HG03378 (cell line): ENCODE results near the gene MTM1.
A peak's percentile ranks its signal among the peaks of the same experiment; 100 is the strongest.

Source experiments
- ATAC-seq: cut with Tn5 transposase; IDR thresholded peaks from one replicate; pipeline ENCODE4 v1.9.1; 2021; ENCODE audit warnings: mild to moderate bottlenecking, moderate library complexity; ENCODE audit not compliant: unreplicated experiment

The MTM1 gene

GRCh38 chrX:150599226-150599625 is 30.8 kb downstream of the MTM1 start:
- no peak for ATAC-seq

GRCh38 chrX:150602296-150602695 is 33.9 kb downstream of the MTM1 start:
- ATAC-seq, result no peak

GRCh38 chrX:150602743-150603142 is 34.3 kb downstream of the MTM1 start:
- no peak for ATAC-seq

GRCh38 chrX:150605603-150606002 is 37.2 kb downstream of the MTM1 start:
- no peak for ATAC-seq

DNA sequence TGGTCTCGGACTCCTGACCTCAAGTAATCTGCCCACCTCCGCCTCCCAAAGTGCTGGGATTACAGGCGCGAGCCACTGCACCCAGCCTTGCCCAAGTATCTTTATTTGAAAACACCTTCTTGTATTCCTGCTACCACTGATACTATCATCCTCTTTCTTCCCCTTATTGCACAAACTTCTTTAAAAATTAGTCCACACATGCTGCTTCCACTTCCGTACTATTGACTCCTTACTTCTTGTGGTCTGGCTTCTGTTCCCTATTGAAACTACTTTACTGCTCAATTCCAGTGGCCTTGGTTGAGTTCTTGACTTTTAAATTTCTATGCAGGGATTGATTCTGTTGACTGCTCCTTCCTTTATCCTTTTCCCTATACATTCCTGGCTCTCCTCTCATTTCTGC is 38.8 kb downstream of the MTM1 start:
- ATAC-seq, result no peak

GRCh38 chrX:150610043-150610442 is 41.6 kb downstream of the MTM1 start:
- no peak for ATAC-seq

- ATAC-seq, result no peak
Observed at GRCh38 chrX:150610446-150610845, 42.0 kb downstream of the MTM1 start.

- no peak for ATAC-seq
Observed at GRCh38 chrX:150615356-150615755, 46.9 kb downstream of the MTM1 start.

DNA sequence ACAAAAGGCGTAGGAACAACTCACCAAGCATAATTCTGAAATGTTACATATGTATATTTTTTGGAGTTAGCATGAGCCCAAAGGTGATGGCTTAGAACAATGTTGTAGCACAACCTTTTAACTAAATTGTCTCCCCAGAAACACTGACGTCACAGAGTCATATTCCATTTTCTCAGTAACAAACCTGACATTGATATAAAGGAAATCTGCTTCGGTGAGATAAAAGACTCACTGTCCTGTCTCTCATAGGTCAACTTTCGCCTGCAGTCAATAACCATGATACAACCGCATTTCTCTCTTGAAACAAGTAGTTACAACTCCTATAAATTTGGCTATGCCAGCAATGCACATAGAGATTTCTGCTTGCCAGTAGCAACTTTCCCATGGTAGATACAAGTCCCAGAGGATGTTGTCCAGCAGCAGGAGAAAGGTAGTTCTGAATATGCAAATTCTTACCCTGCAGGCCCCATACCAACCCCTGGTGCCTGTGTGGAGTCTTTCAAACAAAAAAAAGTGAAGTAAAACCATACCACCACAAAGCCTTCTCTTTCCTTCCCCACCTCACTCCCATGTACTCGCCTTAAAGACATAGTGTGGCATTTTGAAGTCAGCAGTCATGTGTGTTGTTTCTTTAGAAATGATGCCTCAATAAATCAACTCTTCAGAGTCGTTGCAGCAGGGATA is 47.9 kb downstream of the MTM1 start:
- no peak for ATAC-seq

DNA sequence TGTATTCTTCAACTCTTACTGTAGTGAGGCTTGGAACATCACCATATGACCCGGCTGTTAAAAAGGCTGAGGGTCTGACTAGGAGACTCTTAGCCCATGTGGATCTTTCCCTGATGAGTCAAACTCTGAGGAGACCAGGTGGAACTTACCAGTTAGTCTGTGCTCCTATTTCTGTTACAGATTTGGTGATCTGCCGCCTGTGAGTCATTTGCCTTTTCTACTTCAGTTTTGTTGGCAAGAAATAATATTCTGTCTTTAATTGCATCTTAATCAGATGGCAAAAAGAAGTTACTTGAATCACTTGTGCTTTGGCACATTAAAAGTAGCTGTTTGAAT is 48.4 kb downstream of the MTM1 start:
- ATAC-seq, result no peak

- ATAC-seq, result no peak
Observed at GRCh38 chrX:150621652-150622051, 53.2 kb downstream of the MTM1 start.

- ATAC-seq, result no peak
Observed at GRCh38 chrX:150623583-150623982, 55.2 kb downstream of the MTM1 start.

- no peak for ATAC-seq
Observed at GRCh38 chrX:150625097-150625496, 56.7 kb downstream of the MTM1 start.

- no peak for ATAC-seq
Observed at GRCh38 chrX:150625875-150626274, 57.5 kb downstream of the MTM1 start.

DNA sequence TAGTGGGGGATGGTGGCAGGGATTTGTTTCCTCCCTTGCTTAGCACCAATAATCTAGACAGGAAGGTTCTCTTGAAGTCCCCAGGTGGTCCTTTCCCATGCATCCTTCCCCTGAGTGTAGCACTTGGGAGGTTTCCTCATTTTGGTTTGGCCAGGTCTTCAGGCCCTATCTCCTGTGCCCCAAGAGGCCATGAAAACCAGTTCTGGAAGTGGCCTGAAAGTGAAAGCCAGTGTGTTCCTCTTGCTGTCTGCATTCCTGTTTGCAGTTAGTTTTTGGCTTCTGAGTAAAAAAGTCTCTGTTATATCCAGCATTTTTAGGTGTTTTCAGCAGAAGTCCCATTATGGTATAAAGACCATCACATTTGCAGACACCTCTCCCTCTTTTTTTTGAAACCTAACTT is 59.5 kb downstream of the MTM1 start:
- ATAC-seq, result no peak

- peak; percentile 98 for ATAC-seq
Observed at GRCh38 chrX:150635952-150636351, 67.5 kb downstream of the MTM1 start.

DNA sequence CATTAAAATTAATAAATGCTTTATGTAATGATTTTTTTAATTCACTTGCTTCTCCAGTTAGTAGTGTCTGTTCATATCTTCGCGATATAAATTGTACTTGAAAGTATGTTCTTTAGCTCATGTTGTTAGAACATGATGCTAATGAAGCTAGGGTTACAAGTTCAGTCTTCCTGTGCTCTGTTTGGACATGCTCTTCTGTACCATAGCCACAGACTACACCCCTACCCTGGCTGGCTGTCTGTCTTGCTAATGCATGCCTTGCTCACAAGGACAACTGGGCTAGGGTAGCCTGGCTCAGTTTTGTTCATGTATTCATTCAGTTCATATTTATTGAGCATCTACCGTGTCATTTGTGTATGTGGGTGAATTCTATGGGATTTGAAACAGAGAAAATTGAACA is 74.0 kb downstream of the MTM1 start:
- no peak for ATAC-seq

DNA sequence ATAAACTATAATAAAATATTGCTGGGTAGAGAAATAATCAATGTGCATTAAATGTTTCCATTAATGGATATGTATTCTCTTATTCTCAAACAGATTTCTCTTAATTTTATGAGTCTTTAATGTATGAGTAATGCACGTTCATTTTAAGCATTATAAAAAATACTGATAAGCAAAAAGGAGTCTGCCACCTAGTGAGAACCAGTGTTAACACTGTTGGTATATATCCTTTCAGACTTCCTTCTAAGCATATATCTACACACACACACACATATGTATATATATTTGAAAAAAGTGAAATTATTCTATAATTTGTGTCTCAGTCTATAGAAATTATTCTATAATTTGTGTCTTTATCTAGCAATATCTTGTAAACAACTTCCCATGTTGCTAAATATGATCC is 74.8 kb downstream of the MTM1 start:
- no peak for ATAC-seq

DNA sequence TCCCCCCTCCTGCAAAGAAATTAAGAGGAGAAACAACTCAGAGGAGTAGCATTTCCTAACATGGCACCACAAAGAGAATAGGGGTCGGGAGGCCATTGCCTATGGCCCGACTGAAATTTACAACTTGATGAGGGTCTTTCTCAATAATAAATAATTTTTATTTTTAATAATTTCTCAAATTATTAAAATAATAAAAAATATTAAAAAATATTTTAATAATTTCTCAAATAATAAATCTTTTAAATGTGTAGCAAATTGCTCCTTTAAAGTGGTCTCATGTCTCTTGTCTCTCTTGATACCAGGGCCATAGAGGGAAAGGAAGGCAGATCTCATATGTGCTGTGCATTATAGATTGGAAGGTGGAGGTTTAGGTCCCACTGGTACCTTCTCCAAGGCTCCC is 75.5 kb downstream of the MTM1 start:
- no peak for ATAC-seq

DNA sequence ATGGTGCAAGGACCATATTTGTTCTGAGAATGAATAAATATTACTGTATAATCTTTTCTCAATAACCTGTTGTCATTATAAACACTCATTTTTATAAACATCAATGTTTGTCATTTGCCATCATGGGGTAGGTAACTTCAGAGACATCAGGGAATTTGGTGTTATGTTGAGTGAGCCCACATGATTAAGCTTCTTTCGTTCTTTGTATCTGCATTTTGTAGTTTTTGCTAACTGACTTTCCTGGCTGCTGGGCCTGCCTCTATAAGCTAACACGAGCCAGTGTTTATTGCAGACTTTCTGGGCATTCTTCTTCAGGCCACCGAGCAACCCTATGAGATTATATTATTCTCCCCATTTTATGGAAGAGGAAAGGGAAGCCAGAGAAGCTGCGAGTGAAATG is 76.0 kb downstream of the MTM1 start:
- no peak for ATAC-seq

DNA sequence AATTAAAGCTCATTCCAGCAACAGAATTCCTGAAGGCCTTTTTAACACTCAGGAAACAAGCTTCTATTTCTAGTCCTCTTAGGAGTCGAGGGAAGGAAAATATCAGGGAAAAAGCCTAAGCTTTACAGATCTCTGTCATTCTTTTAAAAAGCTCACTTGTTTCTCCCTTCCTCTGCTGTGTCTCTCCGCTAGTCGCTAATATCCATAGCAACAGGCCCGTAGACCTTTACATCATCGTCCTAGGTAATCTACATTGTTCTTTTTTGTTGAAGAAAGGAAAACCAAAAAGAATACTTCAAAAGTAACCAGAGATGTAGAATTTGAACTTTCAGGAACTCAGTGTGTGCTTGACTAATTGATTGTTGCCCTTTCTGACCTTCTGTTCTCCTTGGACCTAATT is 78.9 kb downstream of the MTM1 start:
- no peak for ATAC-seq

DNA sequence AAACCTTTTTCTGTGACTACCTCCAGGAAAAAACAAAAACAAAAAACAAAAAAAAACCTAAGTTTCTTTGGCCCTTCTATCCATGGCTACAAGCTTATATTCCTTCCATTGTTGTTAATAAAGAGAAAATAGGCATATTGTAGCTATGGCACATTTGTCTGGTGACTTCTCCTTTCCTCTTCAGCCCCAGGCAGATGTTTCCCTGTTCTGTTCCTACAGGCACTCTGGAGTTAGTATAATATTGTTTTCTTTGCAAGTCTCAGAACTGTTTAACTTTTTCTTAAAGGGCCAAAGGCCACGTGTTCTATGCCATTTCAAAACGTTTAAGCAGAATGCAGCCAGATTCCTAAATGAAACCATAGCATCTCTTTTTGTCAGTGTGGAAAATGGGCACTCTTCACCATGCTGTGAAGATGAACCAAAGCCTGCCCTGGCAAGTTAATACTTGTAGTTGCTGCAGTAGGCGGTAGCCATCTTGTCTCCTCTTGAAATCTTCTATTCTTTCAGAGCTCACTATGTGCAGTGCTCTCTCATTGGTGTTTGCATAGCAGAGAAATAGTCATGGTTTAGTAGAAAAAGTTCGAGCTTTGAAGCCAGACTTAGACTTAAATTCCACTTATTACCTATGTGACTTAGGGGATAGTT is 80.0 kb downstream of the MTM1 start:
- ATAC-seq, result no peak
